GM18873 (cell line): Measurements from ENCODE around the gene PRIMA1.

Experiments used
- ATAC-seq: cut with Tn5 transposase; IDR thresholded peaks from one replicate; pipeline ENCODE4 v1.9.1; 2021; ENCODE audit warnings: mild to moderate bottlenecking, moderate library complexity, moderate number of reproducible peaks; ENCODE audit not compliant: unreplicated experiment, low FRiP score

The PRIMA1 gene

GRCh38 chr14:93688239-93688666 lies 100.0 kb downstream of the PRIMA1 start:
- no peak for ATAC-seq

GRCh38 chr14:93686268-93686667 lies 102.0 kb downstream of the PRIMA1 start:
- ATAC-seq, result no peak

- ATAC-seq, result no peak
Observed at GRCh38 chr14:93685121-93685895, 103.0 kb downstream of the PRIMA1 start.

GRCh38 chr14:93683226-93683625 lies 105.1 kb downstream of the PRIMA1 start:
- no peak for ATAC-seq

GRCh38 chr14:93682459-93682858 lies 105.8 kb downstream of the PRIMA1 start:
- ATAC-seq, result no peak

- ATAC-seq, result no peak
Observed at GRCh38 chr14:93676416-93676958, 111.8 kb downstream of the PRIMA1 start.

- no peak for ATAC-seq
Observed at GRCh38 chr14:93675651-93676050, 112.6 kb downstream of the PRIMA1 start.

- no peak for ATAC-seq
Observed at GRCh38 chr14:93674343-93674742, 113.9 kb downstream of the PRIMA1 start.

- ATAC-seq, result no peak
Observed at GRCh38 chr14:93669632-93670031, 118.7 kb downstream of the PRIMA1 start.
